Naive thymus-derived CD4-positive, alpha-beta T cell (primary cell): ENCODE measurements around the gene OR10V1. TPM values are rescaled to one million over a fixed set of nuclear protein-coding genes. Genes with fewer than 3 reads are reported as not detected.
"Not testable (repeated sequence)": the region's sequence is repeated elsewhere in the genome, so short reads cannot be mapped to it uniquely, and the experiment has no call there.

Source experiments
- ATAC-seq: fragments of 150-1000 bp; cut with Tn5 transposase; 2 replicates; pipeline ENCODE4 v1.10.0; 2021; ENCODE audit warnings: mild to moderate bottlenecking, moderate library complexity
- CTCF ChIA-PET: fragments of 350-600 bp; sonication (Branson Sonifier 250); formaldehyde crosslinking; loops from one replicate; lab custom pipeline; 2021; ENCODE audit warnings: antibody characterized with exemption; lab: Charles Lee
- POLR2A ChIA-PET: fragments of 350-600 bp; sonication (Branson Sonifier 250); formaldehyde crosslinking; loops from one replicate; lab custom pipeline; 2021; ENCODE audit warnings: antibody characterized with exemption, inconsistent platforms; lab: Charles Lee
- DNase-seq, 9 donors: peaks; one replicate each; pipeline versions ENCODE4 v3.0.0 to v3.0.0-alpha.2; 2020 to 2022; ENCODE audit warnings: mixed read lengths in 1 of 9
- H3K27ac ChIP-seq: one replicate; pipeline ENCODE4 v1.7.0; 2013; ENCODE audit warnings: mild to moderate bottlenecking, low read depth, low read length, moderate library complexity
- H3K27me3 ChIP-seq, 2 donors: one replicate each; pipeline ENCODE4 v1.7.0; 2013; ENCODE audit warnings: low read length in 2 of 2, mild to moderate bottlenecking in 2 of 2, moderate library complexity in 2 of 2; ENCODE audit not compliant: control insufficient read depth in 2 of 2, insufficient read depth in 2 of 2
- H3K36me3 ChIP-seq, 3 experiments: 1 replicate in 2 of 3; 2 replicates in 1 of 3; pipeline ENCODE4 v1.7.0; 2013; ENCODE audit warnings: low read length in 3 of 3, mild to moderate bottlenecking in 3 of 3, moderate library complexity in 1 of 3; ENCODE audit not compliant: insufficient read depth in 3 of 3, control insufficient read depth in 2 of 3
- H3K4me1 ChIP-seq, 2 donors: one replicate each; pipeline ENCODE4 v1.7.0; 2013; ENCODE audit warnings: low read length in 2 of 2, mild to moderate bottlenecking in 2 of 2, moderate library complexity in 1 of 2; ENCODE audit not compliant: control insufficient read depth in 2 of 2, insufficient read depth in 2 of 2
- H3K4me3 ChIP-seq: 2 replicates; pipeline ENCODE4 v1.7.0; 2013; ENCODE audit warnings: mild to moderate bottlenecking, low read length
- H3K9me3 ChIP-seq, 3 experiments: 1 replicate in 2 of 3; 2 replicates in 1 of 3; pipeline ENCODE4 v1.7.0; 2013; ENCODE audit warnings: low read length in 3 of 3; ENCODE audit not compliant: control insufficient read depth in 2 of 3
- H3K27ac Mint-ChIP-seq, 9 donors: one replicate each; pipeline ENCODE4 v1.8.0; 2020 to 2022; ENCODE audit warnings: mixed read lengths in 9 of 9, mild to moderate bottlenecking in 8 of 9, moderate library complexity in 5 of 9, inconsistent platforms in 2 of 9
- H3K27me3 Mint-ChIP-seq, 5 donors: one replicate each; pipeline ENCODE4 v1.8.0; 2021 to 2022; ENCODE audit warnings: mixed read lengths in 5 of 5, mild to moderate bottlenecking in 1 of 5
- H3K36me3 Mint-ChIP-seq, 5 donors: one replicate each; pipeline ENCODE4 v1.8.0; 2020 to 2022; ENCODE audit warnings: mixed read lengths in 5 of 5, mild to moderate bottlenecking in 3 of 5, inconsistent platforms in 1 of 5
- H3K4me1 Mint-ChIP-seq, 7 donors: one replicate each; pipeline ENCODE4 v1.8.0; 2020 to 2022; ENCODE audit warnings: mixed read lengths in 7 of 7, mild to moderate bottlenecking in 3 of 7, inconsistent platforms in 1 of 7
- H3K4me3 Mint-ChIP-seq, 10 donors: one replicate each; pipeline ENCODE4 v1.8.0; 2020 to 2022; ENCODE audit warnings: mild to moderate bottlenecking in 10 of 10, mixed read lengths in 10 of 10, moderate library complexity in 6 of 10, inconsistent platforms in 2 of 10
- H3K9me3 Mint-ChIP-seq, 11 donors: one replicate each; pipeline ENCODE4 v1.8.0; 2020 to 2022; ENCODE audit warnings: mixed read lengths in 11 of 11, mild to moderate bottlenecking in 4 of 11, inconsistent platforms in 1 of 11, moderate library complexity in 1 of 11
- intact Hi-C, 2 donors: fragments of 100-400 bp; cut with micrococcal nuclease; formaldehyde crosslinking; loops; one replicate each; pipeline ENCODE4 v1.15.1; 2023
- polyA plus RNA-seq, 2 donors: library from polyadenylated mRNA; unstranded; fragments of 300-500 nt; fragmentation: Illumina TruSeq; gene quantifications; one replicate each; pipeline ENCODE4 v1.2.3, GENCODE V29; 2021
- total RNA-seq, 6 experiments: library from RNA in 5 of 6; stranded (reverse) in 5 of 6; gene quantifications; 1 replicate in 5 of 6; 2 replicates in 1 of 6; pipeline ENCODE4 v1.2.3 and lab custom pipeline; 2021 to 2026

Gene OR10V1
- total and polyA plus RNA-seq, 7 experiments from 2014 or later, result not detected

DNA sequence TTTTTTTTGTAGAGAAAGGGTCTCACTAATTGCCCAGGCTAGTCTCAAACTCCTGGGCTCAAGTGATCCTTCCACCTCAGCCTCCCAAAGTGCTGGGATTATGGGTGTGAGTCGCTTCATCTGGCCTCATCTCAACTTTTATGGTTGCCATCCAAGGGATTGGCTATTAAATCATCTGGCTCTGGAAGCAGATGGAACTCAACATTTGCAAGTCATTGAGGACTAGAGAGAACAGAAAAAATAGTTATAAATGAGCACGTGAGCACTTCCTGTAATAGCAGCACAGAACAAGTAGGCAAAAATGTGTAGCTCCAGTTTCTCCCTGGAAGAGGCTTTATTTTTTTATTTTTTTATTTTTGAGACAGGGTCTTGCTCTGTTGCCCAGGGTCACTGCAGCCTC, 22.5 kb downstream of the OR10V1 start:
- Mint-ChIP-seq H3K9me3 (peaks cover 6 to 31% (median 15%) of the 10 kb centered on the region in 11 donors), H3K27me3 (peaks cover 16 to 38% (median 36%) of the 10 kb centered on the region in 5 donors), H3K4me3 (no peak overlapping the region), H3K36me3 (peaks cover 0 to 10% (median 0%) of the 10 kb centered on the region in 5 donors), H3K4me1 (peaks cover 0 to 10% (median 4%) of the 10 kb centered on the region in 7 donors), H3K27ac (no peak overlapping the region)
- no peak for DNase-seq
- ATAC-seq, result no peak
- Histone ChIP-seq H3K9me3 (peaks cover 0 to 13% (median 0%) of the 10 kb centered on the region in 3 experiments), H3K4me1 (no peaks in the 10 kb centered on the region), H3K36me3 (no peaks in the 10 kb centered on the region), H3K4me3 (no peak overlapping the region), H3K27ac (no peak overlapping the region), H3K27me3 (no peaks in the 10 kb centered on the region)
- intact Hi-C loops, result no loop called here
- ChIA-PET CTCF (interaction anchor here (0.9 kb wide), 1 partner anchor 20 kb away, joined by 4 read pairs; no protein-coding TSS in a partner anchor), POLR2A (no interaction called here)

DNA sequence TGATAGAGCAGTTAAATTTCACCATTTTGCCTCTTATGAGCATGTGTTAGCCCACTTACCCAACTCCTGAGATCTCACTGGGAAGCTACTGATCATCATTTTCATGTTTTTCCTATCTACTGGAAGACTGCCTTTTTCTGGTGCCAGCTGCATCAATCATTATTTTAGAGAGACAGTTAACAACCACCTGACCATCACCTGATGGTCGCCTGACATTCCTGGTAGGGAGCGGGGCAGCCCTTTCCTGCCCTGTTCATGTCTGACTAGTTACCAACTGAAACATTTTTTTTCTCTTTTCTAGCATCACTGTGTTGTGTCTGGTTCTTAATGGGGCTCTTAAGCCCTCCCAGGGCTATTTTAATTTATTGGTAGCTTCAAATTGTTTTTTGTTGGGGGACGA, 24.6 kb downstream of the OR10V1 start:
- ATAC-seq, result no peak
- H3K36me3 Mint-ChIP-seq, result peaks cover 0 to 10% (median 0%) of the 10 kb centered on the region in 5 donors
- no peak overlapping the region for H3K27ac ChIP-seq
- POLR2A ChIA-PET, result no interaction called here
- peaks cover 30 to 48% (median 35%) of the 10 kb centered on the region in 5 donors for H3K27me3 Mint-ChIP-seq
- H3K9me3 ChIP-seq, result peaks cover 0 to 13% (median 0%) of the 10 kb centered on the region in 3 experiments
- no peak overlapping the region for H3K4me3 ChIP-seq
- H3K9me3 Mint-ChIP-seq, result peaks cover 6 to 29% (median 15%) of the 10 kb centered on the region in 11 donors
- no peak overlapping the region for H3K27ac Mint-ChIP-seq
- peaks cover 0 to 10% (median 4%) of the 10 kb centered on the region in 7 donors for H3K4me1 Mint-ChIP-seq
- CTCF ChIA-PET, result no interaction called here
- H3K4me1 ChIP-seq, result no peaks in the 10 kb centered on the region
- intact Hi-C loops, result no loop called here
- H3K36me3 ChIP-seq, result no peaks in the 10 kb centered on the region
- no peaks in the 10 kb centered on the region for H3K27me3 ChIP-seq
- H3K4me3 Mint-ChIP-seq, result no peak overlapping the region
- DNase-seq, result no peak

DNA sequence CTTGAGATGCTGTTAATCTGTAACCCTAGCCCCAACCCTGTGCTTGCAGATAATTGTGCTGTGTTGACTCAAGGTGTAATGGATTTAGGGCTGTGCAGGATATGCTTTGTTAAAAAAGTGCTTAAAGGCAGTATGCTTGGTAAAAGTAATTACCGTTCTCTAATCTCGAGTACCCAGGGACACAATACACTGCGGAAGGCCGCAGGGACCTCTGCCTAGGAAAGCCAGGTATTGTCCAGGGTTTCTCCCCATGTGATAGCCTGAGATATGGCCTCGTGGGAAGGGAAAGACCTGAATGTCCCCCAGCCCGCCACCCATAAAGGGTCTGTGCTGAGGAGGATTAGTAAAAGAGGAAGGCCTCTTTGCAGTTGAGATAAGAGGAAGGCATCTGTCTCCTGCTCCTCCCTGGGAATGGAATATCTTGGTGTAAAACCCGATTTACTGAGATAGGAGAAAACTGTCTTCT, 32.4 kb downstream of the OR10V1 start:
- ATAC-seq, H3K9me3 ChIP-seq, H3K27ac ChIP-seq, DNase-seq, H3K4me1 Mint-ChIP-seq, H3K4me3 Mint-ChIP-seq, H3K9me3 Mint-ChIP-seq, H3K36me3 Mint-ChIP-seq, H3K4me3 ChIP-seq, H3K27me3 ChIP-seq, H3K36me3 ChIP-seq, H3K27ac Mint-ChIP-seq, POLR2A ChIA-PET, H3K4me1 ChIP-seq: not testable (repeated sequence)
- CTCF ChIA-PET, result interaction anchor here (0.7 to 1.6 kb wide), 2 partner anchors 144 to 415 kb away, joined by 3 to 10 read pairs; no protein-coding TSS in a partner anchor
- H3K27me3 Mint-ChIP-seq, result peaks cover 18 to 43% (median 28%) of the 10 kb centered on the region in 5 donors
- intact Hi-C loops, result loop anchor here (2.0 kb wide), 2 partner anchors 122 to 510 kb away; no protein-coding TSS in a partner anchor

DNA sequence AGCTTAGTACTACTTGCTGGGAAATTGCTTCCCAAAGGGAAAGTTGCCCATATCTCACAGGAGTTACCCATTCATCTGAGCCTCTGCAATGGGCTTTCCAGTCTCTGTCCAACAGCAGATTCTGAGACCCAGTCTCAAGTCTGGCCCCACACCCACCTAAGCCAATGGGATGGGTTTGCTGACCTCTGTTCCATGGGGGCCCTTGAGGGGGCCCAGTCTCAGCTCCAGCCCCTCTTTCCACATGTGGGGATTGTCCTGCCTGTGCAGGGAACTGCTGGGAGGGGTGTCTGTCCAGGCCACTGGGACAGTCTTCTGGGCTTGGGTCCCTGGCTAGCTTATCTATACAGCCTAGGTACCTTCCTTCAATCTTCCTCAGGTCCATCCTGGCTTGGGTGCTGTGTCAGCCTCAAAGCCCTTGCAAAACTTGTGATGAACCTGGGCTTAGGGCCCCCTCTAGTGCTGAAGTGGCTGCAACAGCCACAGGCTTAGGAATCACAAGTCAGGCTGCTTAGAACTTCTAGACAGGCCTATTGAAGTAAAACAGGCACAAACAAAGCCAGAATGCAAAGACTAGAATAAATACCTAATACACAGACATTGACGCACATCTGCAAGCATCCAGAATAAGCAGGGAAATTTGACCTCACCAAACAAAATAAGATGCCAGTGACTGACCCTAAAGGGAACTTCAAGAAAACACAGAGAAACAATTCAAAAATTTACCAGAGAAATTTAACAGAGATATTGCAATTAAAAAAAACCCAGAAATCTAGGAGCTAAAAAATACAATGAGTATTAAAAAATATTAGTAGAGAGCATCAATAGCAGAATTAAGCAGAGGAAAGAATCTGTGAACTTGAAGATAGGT, 33.1 kb downstream of the OR10V1 start:
- H3K27me3 ChIP-seq, result no peaks in the 10 kb centered on the region
- Mint-ChIP-seq H3K27me3 (peaks cover 18 to 39% (median 23%) of the 10 kb centered on the region in 5 donors), H3K27ac (no peak overlapping the region), H3K4me1 (no peaks in the 10 kb centered on the region), H3K36me3 (no peaks in the 10 kb centered on the region), H3K9me3 (no peaks in the 10 kb centered on the region), H3K4me3 (no peak overlapping the region)
- no peaks in the 10 kb centered on the region for H3K36me3 ChIP-seq
- ChIA-PET POLR2A (interaction anchor here (0.5 to 1.1 kb wide), 2 partner anchors 39 to 63 kb away, joined by 3 read pairs; no protein-coding TSS in a partner anchor), CTCF (interaction anchor here (0.7 to 1.6 kb wide), 4 partner anchors 71 to 414 kb away, joined by 3 to 10 read pairs (median 3); partner anchors contain the start of gene STX3)
- no peak overlapping the region for H3K4me3 ChIP-seq
- intact Hi-C loops, result loop anchor here (1.0 to 2.0 kb wide), 4 partner anchors 122 to 510 kb away; no protein-coding TSS in a partner anchor
- H3K27ac ChIP-seq, result no peak overlapping the region
- DNase-seq (peak in 8 of 9 donors; percentile 43 to 66 (median 58)), ATAC-seq (peak; percentile 97)
- no peaks in the 10 kb centered on the region for H3K9me3 ChIP-seq
- no peaks in the 10 kb centered on the region for H3K4me1 ChIP-seq

DNA sequence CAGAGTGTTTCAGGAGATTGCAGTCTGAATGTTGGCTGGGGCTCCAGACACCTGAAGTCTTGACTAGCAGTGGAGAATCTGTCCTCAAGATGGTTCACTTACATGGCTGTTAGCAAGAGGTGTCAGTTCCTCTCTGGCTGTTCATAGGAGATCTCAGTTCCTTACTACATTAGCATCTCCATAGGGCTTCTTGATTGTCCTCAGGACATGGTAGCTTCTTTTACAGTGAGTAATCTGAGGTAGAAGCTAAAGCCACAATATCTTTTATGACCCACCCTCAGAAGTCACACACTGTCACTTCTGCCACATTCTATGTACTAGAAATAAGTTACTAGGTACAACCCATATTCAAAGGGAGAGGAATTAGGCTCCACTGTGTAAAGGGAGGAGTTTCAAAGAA, 34.3 kb downstream of the OR10V1 start:
- H3K4me3 ChIP-seq, result no peak overlapping the region
- Mint-ChIP-seq H3K27me3 (peaks cover 12 to 33% (median 18%) of the 10 kb centered on the region in 5 donors), H3K4me3 (no peak overlapping the region), H3K27ac (no peak overlapping the region), H3K4me1 (no peaks in the 10 kb centered on the region), H3K36me3 (no peaks in the 10 kb centered on the region), H3K9me3 (no peaks in the 10 kb centered on the region)
- no peaks in the 10 kb centered on the region for H3K27me3 ChIP-seq
- H3K9me3 ChIP-seq, result no peaks in the 10 kb centered on the region
- no peak for ATAC-seq
- H3K4me1 ChIP-seq, result no peaks in the 10 kb centered on the region
- intact Hi-C loops, result no loop called here
- no peak for DNase-seq
- no peaks in the 10 kb centered on the region for H3K36me3 ChIP-seq
- CTCF ChIA-PET, result interaction anchor here (1.0 kb wide), 1 partner anchor 141 kb away, joined by 3 read pairs; no protein-coding TSS in a partner anchor
- no peak overlapping the region for H3K27ac ChIP-seq
- POLR2A ChIA-PET, result interaction anchor here (1.1 to 1.2 kb wide), 2 partner anchors 10 to 62 kb away, joined by 3 read pairs; partner anchors contain the start of gene PATL1

DNA sequence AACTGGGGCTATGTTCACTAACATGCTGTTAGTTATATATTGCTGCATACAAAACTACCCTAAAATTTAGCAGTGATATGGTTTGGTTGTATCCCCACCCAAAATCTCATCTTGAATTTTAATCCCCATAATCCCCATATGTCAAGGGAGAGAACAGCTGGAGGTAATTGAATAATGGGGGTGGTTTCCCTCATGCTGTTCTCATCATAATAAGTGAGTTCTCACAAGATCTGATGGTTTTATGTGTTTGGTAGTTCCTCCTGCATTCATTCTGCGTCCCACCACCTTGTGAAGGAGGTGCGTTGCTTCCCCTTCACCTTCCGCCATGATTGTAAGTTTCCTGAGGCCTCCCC, 34.9 kb downstream of the OR10V1 start:
- H3K27ac ChIP-seq, result no peak overlapping the region
- intact Hi-C loops, result no loop called here
- no peaks in the 10 kb centered on the region for H3K9me3 ChIP-seq
- ATAC-seq, result no peak
- no peaks in the 10 kb centered on the region for H3K36me3 ChIP-seq
- H3K4me1 ChIP-seq, result no peaks in the 10 kb centered on the region
- no peak for DNase-seq
- ChIA-PET POLR2A (interaction anchor here (1.2 kb wide), 1 partner anchor 10 kb away, joined by 3 read pairs; the partner anchor contains the start of gene PATL1), CTCF (interaction anchor here (1.0 kb wide), 1 partner anchor 141 kb away, joined by 3 read pairs; no protein-coding TSS in a partner anchor)
- Mint-ChIP-seq H3K9me3 (no peaks in the 10 kb centered on the region), H3K27me3 (peaks cover 6 to 28% (median 13%) of the 10 kb centered on the region in 5 donors), H3K4me3 (no peak overlapping the region), H3K36me3 (no peaks in the 10 kb centered on the region), H3K27ac (no peak overlapping the region), H3K4me1 (no peaks in the 10 kb centered on the region)
- no peaks in the 10 kb centered on the region for H3K27me3 ChIP-seq
- no peak overlapping the region for H3K4me3 ChIP-seq
